Prostate gland (tissue), 2 donors: ENCODE results near the gene KLHL29.

Experiments
- POLR2A ChIP-seq: fragments of 450-650 bp; IDR thresholded peaks from one replicate; pipeline ENCODE4 v1.6.1; 2016; ENCODE audit warnings: antibody characterized with exemption, mild to moderate bottlenecking
- POLR2AphosphoS5 ChIP-seq: sonication (generic); formaldehyde crosslinking; IDR thresholded peaks from one replicate; pipeline ENCODE4 v1.6.1; 2017; ENCODE audit warnings: antibody characterized with exemption
- TF ChIP-seq, protein P1 (sequence below), 4 experiments: fragments of 200-600 bp in 2 of 4; fragments of 450-650 bp in 2 of 4; sonication (generic) in 2 of 4; IDR thresholded peaks; 1 replicate in 3 of 4; 2 replicates in 1 of 4; pipeline ENCODE4 v1.5.1; 2016 to 2019; ENCODE audit warnings: antibody characterized with exemption in 4 of 4, mild to moderate bottlenecking in 2 of 4, moderate library complexity in 2 of 4

DNA sequence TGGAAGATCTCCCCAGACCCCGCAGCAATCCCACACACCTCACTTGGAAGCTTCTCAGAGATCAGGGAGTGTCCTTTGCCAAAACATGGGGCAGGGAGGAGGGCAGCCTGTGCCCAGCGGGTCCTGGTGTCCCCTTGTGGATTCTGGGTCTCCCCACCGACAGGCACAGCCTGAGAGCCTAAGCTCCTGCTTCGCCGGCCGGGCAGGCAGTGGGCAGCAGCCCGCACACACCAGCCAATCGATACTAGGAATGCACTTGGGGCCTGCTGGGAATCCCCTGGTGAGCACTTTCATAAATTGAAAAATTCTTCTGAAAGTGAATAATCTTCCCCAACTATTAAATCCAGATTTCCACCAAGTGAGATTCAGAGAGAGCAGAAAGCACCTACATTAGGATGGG lies 296.0 kb downstream of the KLHL29 start:
- TF ChIP-seq, protein P1, sequence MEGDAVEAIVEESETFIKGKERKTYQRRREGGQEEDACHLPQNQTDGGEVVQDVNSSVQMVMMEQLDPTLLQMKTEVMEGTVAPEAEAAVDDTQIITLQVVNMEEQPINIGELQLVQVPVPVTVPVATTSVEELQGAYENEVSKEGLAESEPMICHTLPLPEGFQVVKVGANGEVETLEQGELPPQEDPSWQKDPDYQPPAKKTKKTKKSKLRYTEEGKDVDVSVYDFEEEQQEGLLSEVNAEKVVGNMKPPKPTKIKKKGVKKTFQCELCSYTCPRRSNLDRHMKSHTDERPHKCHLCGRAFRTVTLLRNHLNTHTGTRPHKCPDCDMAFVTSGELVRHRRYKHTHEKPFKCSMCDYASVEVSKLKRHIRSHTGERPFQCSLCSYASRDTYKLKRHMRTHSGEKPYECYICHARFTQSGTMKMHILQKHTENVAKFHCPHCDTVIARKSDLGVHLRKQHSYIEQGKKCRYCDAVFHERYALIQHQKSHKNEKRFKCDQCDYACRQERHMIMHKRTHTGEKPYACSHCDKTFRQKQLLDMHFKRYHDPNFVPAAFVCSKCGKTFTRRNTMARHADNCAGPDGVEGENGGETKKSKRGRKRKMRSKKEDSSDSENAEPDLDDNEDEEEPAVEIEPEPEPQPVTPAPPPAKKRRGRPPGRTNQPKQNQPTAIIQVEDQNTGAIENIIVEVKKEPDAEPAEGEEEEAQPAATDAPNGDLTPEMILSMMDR (IDR thresholded peaks at IDR 0.05): no peak
- TF ChIP-seq POLR2A (no peak), POLR2AphosphoS5 (no peak)
